GM18858 (cell line): Measurements from ENCODE around the gene RBCK1.
"Not testable (repeated sequence)": the region's sequence is repeated elsewhere in the genome, so short reads cannot be mapped to it uniquely, and the experiment has no call there.

Experiments used
- ATAC-seq: cut with Tn5 transposase; IDR thresholded peaks from one replicate; pipeline ENCODE4 v1.9.1; 2021; ENCODE audit not compliant: unreplicated experiment

Gene RBCK1

GRCh38 chr20:375265-375889, 32.7 kb upstream of the RBCK1 start:
- ATAC-seq, result no peak

- ATAC-seq, result no peak
Observed at GRCh38 chr20:376089-376488, 32.0 kb upstream of the RBCK1 start.

GRCh38 chr20:376750-377149, 31.3 kb upstream of the RBCK1 start:
- no peak for ATAC-seq

GRCh38 chr20:377578-377977, 30.5 kb upstream of the RBCK1 start:
- ATAC-seq, result not testable (repeated sequence)

GRCh38 chr20:378961-379336, 29.1 kb upstream of the RBCK1 start:
- no peak for ATAC-seq

GRCh38 chr20:380763-381580, 27.1 kb upstream of the RBCK1 start:
- no peak for ATAC-seq

GRCh38 chr20:381581-382290, 26.4 kb upstream of the RBCK1 start:
- ATAC-seq, result peak; percentile 36

GRCh38 chr20:382291-383115, 25.6 kb upstream of the RBCK1 start:
- peak; percentile 7 for ATAC-seq

- ATAC-seq, result no peak
Observed at GRCh38 chr20:383889-384288, 24.2 kb upstream of the RBCK1 start.

- ATAC-seq, result no peak
Observed at GRCh38 chr20:384723-385122, 23.4 kb upstream of the RBCK1 start.

- no peak for ATAC-seq
Observed at GRCh38 chr20:385448-385847, 22.7 kb upstream of the RBCK1 start.

GRCh38 chr20:386634-387033, 21.5 kb upstream of the RBCK1 start:
- ATAC-seq, result not testable (repeated sequence)

- ATAC-seq, result no peak
Observed at GRCh38 chr20:387520-387919, 20.6 kb upstream of the RBCK1 start.

- no peak for ATAC-seq
Observed at GRCh38 chr20:388034-388994, 19.8 kb upstream of the RBCK1 start.

GRCh38 chr20:389220-389619, 18.9 kb upstream of the RBCK1 start:
- ATAC-seq, result no peak

- no peak for ATAC-seq
Observed at GRCh38 chr20:391041-391711, 16.9 kb upstream of the RBCK1 start.

GRCh38 chr20:393296-393695, 14.8 kb upstream of the RBCK1 start:
- not testable (repeated sequence) for ATAC-seq

- no peak for ATAC-seq
Observed at GRCh38 chr20:396252-396618, 11.9 kb upstream of the RBCK1 start.

GRCh38 chr20:396619-397431, 11.3 kb upstream of the RBCK1 start:
- ATAC-seq, result no peak
